Gastroesophageal sphincter (tissue), 4 donors: ENCODE results near the gene PNPLA5. TPM values are rescaled to one million over a fixed set of nuclear protein-coding genes. Genes with fewer than 3 reads are reported as not detected.
"Not testable (repeated sequence)": the region's sequence is repeated elsewhere in the genome, so short reads cannot be mapped to it uniquely, and the experiment has no call there.

Experiments
- ATAC-seq: fragments of 150-250 bp; one replicate; pipeline ENCODE4 v1.9.1; 2016; ENCODE audit warnings: mild to moderate bottlenecking, moderate library complexity
- H3K27ac ChIP-seq, 4 donors: fragments of 200-600 bp; sonication (generic) in 3 of 4; 1 replicate in 3 of 4; 2 replicates in 1 of 4; pipeline ENCODE4 v1.5.1; 2016 to 2019
- H3K27me3 ChIP-seq: fragments of 200-600 bp; sonication (generic); one replicate; pipeline ENCODE4 v1.5.1; 2019
- H3K36me3 ChIP-seq, 2 donors: fragments of 200-600 bp; sonication (generic); one replicate each; pipeline ENCODE4 v1.5.1; 2019; ENCODE audit warnings: control low read depth in 1 of 2
- H3K4me1 ChIP-seq, 3 donors: fragments of 200-600 bp; sonication (generic); 1 replicate in 2 of 3; 2 replicates in 1 of 3; pipeline ENCODE4 v1.5.1; 2016 to 2019; ENCODE audit warnings: control low read depth in 2 of 3
- H3K4me3 ChIP-seq, 2 donors: fragments of 200-600 bp; sonication (generic); one replicate each; pipeline ENCODE4 v1.5.1; 2019; ENCODE audit warnings: mild to moderate bottlenecking in 1 of 2, moderate library complexity in 1 of 2
- H3K9me3 ChIP-seq, 3 donors: fragments of 200-600 bp; sonication (generic); one replicate each; pipeline ENCODE4 v1.5.1; 2017 to 2019; ENCODE audit warnings: control low read depth in 2 of 3
- CTCF ChIP-seq, 4 experiments: fragments of 200-600 bp in 2 of 4; fragments of 450-650 bp in 2 of 4; sonication (generic) in 1 of 4; IDR thresholded peaks; one replicate each; pipeline ENCODE4 v1.5.1; 2017 to 2019; ENCODE audit warnings: antibody characterized with exemption in 4 of 4, mild to moderate bottlenecking in 2 of 4, moderate library complexity in 2 of 4
- EP300 ChIP-seq: sonication (generic); formaldehyde crosslinking; IDR thresholded peaks from one replicate; pipeline ENCODE4 v1.6.1; 2017; ENCODE audit warnings: antibody characterized with exemption, mild to moderate bottlenecking
- POLR2A ChIP-seq, 2 donors: fragments of 450-650 bp; IDR thresholded peaks; one replicate each; pipeline ENCODE4 v1.6.1; 2017; ENCODE audit warnings: antibody characterized with exemption in 2 of 2, mild to moderate bottlenecking in 2 of 2, moderate library complexity in 1 of 2
- POLR2AphosphoS5 ChIP-seq: sonication (generic); formaldehyde crosslinking; IDR thresholded peaks from one replicate; pipeline ENCODE4 v1.6.1; 2017; ENCODE audit warnings: antibody characterized with exemption
- WGBS, 2 donors: methylation state at CpG; one replicate each; pipeline ENCODE4 v1.1.5; 2018; ENCODE audit warnings: low coverage in 1 of 2; 5-methylcytosine and 5-hydroxymethylcytosine counted together
- total RNA-seq, 4 donors: library from RNA; depleted of rRNA; stranded (reverse); fragments of >200 nt; gene quantifications; one replicate each; pipeline ENCODE4 v1.1.0, GENCODE V29; 2016

PNPLA5 gene
- total RNA-seq, 4 donors from 2014 or later = not detected

GRCh38 chr22:43878831-43879550 is 12.8 kb downstream of the PNPLA5 start:
- H3K4me3 ChIP-seq = no peak overlapping the region
- TF ChIP-seq POLR2AphosphoS5 = no peak
- no peak for TF ChIP-seq CTCF (IDR thresholded peaks at IDR 0.05)
- TF ChIP-seq EP300 = no peak
- no peak for TF ChIP-seq POLR2A (IDR thresholded peaks at IDR 0.05)
- H3K36me3 ChIP-seq = no peaks in the 10 kb centered on the region
- H3K27ac ChIP-seq = no peak overlapping the region
- 56 to 77% methylated on average over 6 to 8 of the region's 12 CpGs for whole genome bisulfite sequencing, 2 donors
- no peak for ATAC-seq
- no peaks in the 10 kb centered on the region for H3K9me3 ChIP-seq
- H3K27me3 ChIP-seq = peaks cover 79% of the 10 kb centered on the region
- no peaks in the 10 kb centered on the region for H3K4me1 ChIP-seq

- peaks cover 86% of the 10 kb centered on the region for H3K27me3 ChIP-seq
- no peak overlapping the region for H3K27ac ChIP-seq
- no peak for ATAC-seq
- H3K4me1 ChIP-seq = no peaks in the 10 kb centered on the region
- 23 to 42% methylated on average over 4 to 5 of the region's 12 CpGs for WGBS, 2 donors
- no peak overlapping the region for H3K4me3 ChIP-seq
- TF ChIP-seq POLR2A (IDR thresholded peaks at IDR 0.05) (no peak), EP300 (no peak), POLR2AphosphoS5 (no peak), CTCF (IDR thresholded peaks at IDR 0.05) (no peak)
- no peaks in the 10 kb centered on the region for H3K36me3 ChIP-seq
- no peaks in the 10 kb centered on the region for H3K9me3 ChIP-seq
These were observed 13.6 kb downstream of the PNPLA5 start for GRCh38 chr22:43878079-43878795.

GRCh38 chr22:43876866-43877509 is 14.8 kb downstream of the PNPLA5 start:
- no peak for TF ChIP-seq EP300
- TF ChIP-seq POLR2A (IDR thresholded peaks at IDR 0.05) = no peak
- TF ChIP-seq POLR2AphosphoS5 = no peak
- no peak for TF ChIP-seq CTCF (IDR thresholded peaks at IDR 0.05)
- ATAC-seq = no peak
- 74 to 93% methylated on average over 2 to 3 of the region's 5 CpGs for WGBS, 2 donors
- no peak overlapping the region for H3K4me3 ChIP-seq
- H3K36me3 ChIP-seq = no peaks in the 10 kb centered on the region
- no peak overlapping the region for H3K27ac ChIP-seq
- peaks cover 84% of the 10 kb centered on the region for H3K27me3 ChIP-seq
- peaks cover 0 to 2% (median 0%) of the 10 kb centered on the region in 3 donors for H3K9me3 ChIP-seq
- no peaks in the 10 kb centered on the region for H3K4me1 ChIP-seq

- peaks cover 0 to 23% (median 0%) of the 10 kb centered on the region in 3 donors for H3K9me3 ChIP-seq
- no peaks in the 10 kb centered on the region for H3K4me1 ChIP-seq
- no peak for TF ChIP-seq EP300
- TF ChIP-seq POLR2A (IDR thresholded peaks at IDR 0.05) = no peak
- TF ChIP-seq CTCF (IDR thresholded peaks at IDR 0.05) = no peak
- no peak for TF ChIP-seq POLR2AphosphoS5
- no peak for ATAC-seq
- no peaks in the 10 kb centered on the region for H3K36me3 ChIP-seq
- no peak overlapping the region for H3K4me3 ChIP-seq
- no peak overlapping the region for H3K27ac ChIP-seq
- 86 to 88% methylated on average over 3 to 5 of the region's 5 CpGs for WGBS, 2 donors
- peaks cover 47% of the 10 kb centered on the region for H3K27me3 ChIP-seq
These were observed 22.0 kb downstream of the PNPLA5 start for GRCh38 chr22:43869799-43870198.

- not testable (repeated sequence) for H3K27ac ChIP-seq, H3K36me3 ChIP-seq, H3K4me1 ChIP-seq, ATAC-seq, H3K4me3 ChIP-seq
- H3K27me3 ChIP-seq = peaks cover 47% of the 10 kb centered on the region
- WGBS, 2 donors = 71 to 79% methylated on average over 2 to 4 of the region's 4 CpGs
- H3K9me3 ChIP-seq = peaks cover 0 to 23% (median 0%) of the 10 kb centered on the region in 3 donors
These were observed 22.8 kb downstream of the PNPLA5 start for GRCh38 chr22:43869001-43869400.
